Caco-2 (cell line): ENCODE results near the gene MLH3. TPM values are rescaled to one million over a fixed set of nuclear protein-coding genes. Genes with fewer than 3 reads are reported as not detected.

Experiments used
- BruUV-seq: library from RNA; stranded (reverse); fragments of 400-500 nt; replicated peaks from 2 replicates; lab custom pipeline; 2021; lab: Mats Ljungman, UMichigan
- CTCF ChIA-PET: fragments of 300-600 bp; sonication (Branson Sonifier 250); formaldehyde crosslinking; loops from one replicate; lab custom pipeline; 2022; ENCODE audit warnings: antibody characterized with exemption; lab: Charles Lee
- POLR2A ChIA-PET: fragments of 300-600 bp; sonication (Branson Sonifier 250); formaldehyde crosslinking; loops from one replicate; lab custom pipeline; 2022; ENCODE audit warnings: antibody characterized with exemption; lab: Charles Lee
- DNase-seq, 2 experiments: peaks; one replicate each; pipeline versions ENCODE4 v3.0.0 to v3.0.0-alpha.2; 2020 to 2022
- H3K27me3 ChIP-seq: replicated peaks from 2 replicates; pipeline ENCODE4 v1.6.0; 2011; ENCODE audit warnings: low read length; ENCODE audit not compliant: control insufficient read depth, insufficient read depth
- H3K36me3 ChIP-seq: 2 replicates; pipeline ENCODE4 v1.5.1; 2011; ENCODE audit warnings: low read length; ENCODE audit not compliant: control insufficient read depth, insufficient read depth
- H3K4me1 ChIP-seq: fragments of 250-450 bp; sonication (Bioruptor Pico); 2 replicates; pipeline ENCODE4 v1.5.1; 2020; ENCODE audit warnings: mild to moderate bottlenecking
- H3K4me3 ChIP-seq: 2 replicates; pipeline ENCODE4 v1.5.1; 2011; ENCODE audit warnings: low read depth, mild to moderate bottlenecking, control low read depth, low read length
- H3K9me3 ChIP-seq: fragments of 250-450 bp; sonication (Bioruptor Pico); 2 replicates; pipeline ENCODE4 v1.5.1; 2020; ENCODE audit warnings: mild to moderate bottlenecking, moderate library complexity
- H3K27ac Mint-ChIP-seq: one replicate; pipeline ENCODE4 v1.8.0; 2022; ENCODE audit warnings: mixed read lengths; ENCODE audit not compliant: unreplicated experiment
- H3K27me3 Mint-ChIP-seq: one replicate; pipeline ENCODE4 v1.8.0; 2022; ENCODE audit warnings: mixed read lengths; ENCODE audit not compliant: insufficient read depth, unreplicated experiment
- H3K36me3 Mint-ChIP-seq: one replicate; pipeline ENCODE4 v1.8.0; 2022; ENCODE audit warnings: mild to moderate bottlenecking, mixed read lengths; ENCODE audit not compliant: insufficient read depth, unreplicated experiment
- H3K4me1 Mint-ChIP-seq: one replicate; pipeline ENCODE4 v1.8.0; 2022; ENCODE audit warnings: low read depth, mixed read lengths; ENCODE audit not compliant: unreplicated experiment
- H3K4me3 Mint-ChIP-seq: one replicate; pipeline ENCODE4 v1.8.0; 2022; ENCODE audit warnings: mild to moderate bottlenecking, moderate library complexity, mixed read lengths; ENCODE audit not compliant: unreplicated experiment
- H3K9me3 Mint-ChIP-seq: one replicate; pipeline ENCODE4 v1.8.0; 2022; ENCODE audit warnings: mixed read lengths; ENCODE audit not compliant: unreplicated experiment
- CTCF ChIP-seq, 2 experiments: fragments of 200-600 bp in 1 of 2; IDR thresholded peaks; 1 replicate in 1 of 2; 2 replicates in 1 of 2; pipeline versions ENCODE4 v1.5.1 to v1.8.0; 2011 to 2022; ENCODE audit warnings: antibody characterized with exemption in 1 of 2, control low read depth in 1 of 2, inconsistent platforms in 1 of 2, low read depth in 1 of 2, low read length in 1 of 2, mild to moderate bottlenecking in 1 of 2, moderate library complexity in 1 of 2; ENCODE audit not compliant: insufficient read depth in 1 of 2, severe bottlenecking in 1 of 2, unreplicated experiment in 1 of 2
- intact Hi-C: fragments of 100-400 bp; cut with micrococcal nuclease; formaldehyde crosslinking; loops from one replicate; pipeline ENCODE4 v1.10.0; 2022; ENCODE audit not compliant: unreplicated experiment
- total RNA-seq: library from RNA; stranded (reverse); gene quantifications from 2 replicates; pipeline ENCODE4 v1.2.3, GENCODE V29; 2022

The MLH3 gene
- total RNA-seq, 1 experiment from 2014 or later = 24.5 TPM

- Histone ChIP-seq H3K4me1 (peaks cover 10% of the 10 kb centered on the region), H3K4me3 (no peak overlapping the region), H3K27me3 (no peaks in the 10 kb centered on the region), H3K9me3 (no peaks in the 10 kb centered on the region), H3K36me3 (no peaks in the 10 kb centered on the region)
- intact Hi-C loops = no loop called here
- ChIA-PET POLR2A (interaction anchor here (0.6 kb wide), 1 partner anchor 272 kb away, joined by 4 read pairs; no protein-coding TSS in a partner anchor), CTCF (no interaction called here)
- no peak for TF ChIP-seq CTCF (IDR thresholded peaks at IDR 0.05; ENCODE audit: insufficient read depth in 1 of 2, low read depth in 1 of 2, low read length in 1 of 2, severe bottlenecking in 1 of 2, unreplicated experiment in 1 of 2)
- Mint-ChIP-seq H3K4me3 (no peak overlapping the region), H3K27me3 (no peaks in the 10 kb centered on the region), H3K4me1 (peaks cover 5% of the 10 kb centered on the region), H3K36me3 (peaks cover 28% of the 10 kb centered on the region), H3K9me3 (no peaks in the 10 kb centered on the region), H3K27ac (no peak overlapping the region)
- no peak for DNase-seq
- BruUV-seq = no TSS peak
Observed at GRCh38 chr14:75049136-75049535, 2.1 kb downstream of the MLH3 start.

- no TSS peak for BruUV-seq
- peaks cover 5% of the 10 kb centered on the region for H3K4me1 Mint-ChIP-seq
- intact Hi-C loops = no loop called here
- H3K4me3 Mint-ChIP-seq = no peak overlapping the region
- no peak overlapping the region for H3K27ac Mint-ChIP-seq
- H3K36me3 Mint-ChIP-seq = peaks cover 28% of the 10 kb centered on the region
- H3K4me3 ChIP-seq = no peak overlapping the region
- H3K27me3 ChIP-seq = no peaks in the 10 kb centered on the region
- no peaks in the 10 kb centered on the region for H3K36me3 ChIP-seq
- DNase-seq = no peak
- no peak for TF ChIP-seq CTCF (IDR thresholded peaks at IDR 0.05; ENCODE audit: insufficient read depth in 1 of 2, low read depth in 1 of 2, low read length in 1 of 2, severe bottlenecking in 1 of 2, unreplicated experiment in 1 of 2)
- ChIA-PET POLR2A (no interaction called here), CTCF (no interaction called here)
- no peaks in the 10 kb centered on the region for H3K27me3 Mint-ChIP-seq
- no peaks in the 10 kb centered on the region for H3K9me3 ChIP-seq
- no peaks in the 10 kb centered on the region for H3K9me3 Mint-ChIP-seq
- H3K4me1 ChIP-seq = peaks cover 10% of the 10 kb centered on the region
Observed at GRCh38 chr14:75048101-75048500, 3.2 kb downstream of the MLH3 start.

DNA sequence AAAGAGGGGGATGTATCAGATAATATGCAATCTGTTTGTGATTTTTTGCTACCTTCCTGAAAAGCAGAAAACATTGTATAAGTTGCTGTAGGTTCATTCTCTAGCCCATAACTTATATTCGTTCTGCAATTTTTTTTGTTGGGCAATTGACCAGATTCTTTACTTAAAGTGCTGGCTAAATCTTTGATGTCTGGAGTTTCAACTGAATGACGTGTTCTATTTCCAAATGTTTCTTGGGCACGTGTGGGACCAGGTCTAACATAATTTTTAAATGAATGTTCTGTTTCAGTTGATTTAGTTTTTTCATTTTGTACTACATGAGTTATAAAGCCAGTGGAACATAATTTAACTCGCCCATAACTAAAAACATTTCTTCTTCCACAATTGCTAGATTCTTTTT is 3.8 kb downstream of the MLH3 start:
- H3K4me3 Mint-ChIP-seq = no peak overlapping the region
- no TSS peak for BruUV-seq
- no peak overlapping the region for H3K27ac Mint-ChIP-seq
- H3K4me1 Mint-ChIP-seq = peaks cover 5% of the 10 kb centered on the region
- peaks cover 28% of the 10 kb centered on the region for H3K36me3 Mint-ChIP-seq
- CTCF ChIA-PET = no interaction called here
- no peak for DNase-seq
- Histone ChIP-seq H3K4me3 (no peak overlapping the region), H3K9me3 (no peaks in the 10 kb centered on the region), H3K27me3 (no peaks in the 10 kb centered on the region), H3K36me3 (no peaks in the 10 kb centered on the region), H3K4me1 (peaks cover 13% of the 10 kb centered on the region)
- no peaks in the 10 kb centered on the region for H3K27me3 Mint-ChIP-seq
- POLR2A ChIA-PET = no interaction called here
- H3K9me3 Mint-ChIP-seq = no peaks in the 10 kb centered on the region
- intact Hi-C loops = no loop called here
- TF ChIP-seq CTCF (IDR thresholded peaks at IDR 0.05; ENCODE audit: insufficient read depth in 1 of 2, low read depth in 1 of 2, low read length in 1 of 2, severe bottlenecking in 1 of 2, unreplicated experiment in 1 of 2) = no peak
